SK-MEL-5 (cell line): ENCODE measurements around the gene F2RL3. TPM values are rescaled to one million over a fixed set of nuclear protein-coding genes. Genes with fewer than 3 reads are reported as not detected.
"Not testable (repeated sequence)": the region's sequence is repeated elsewhere in the genome, so short reads cannot be mapped to it uniquely, and the experiment has no call there.

Experiments used
- DNase-seq: peaks from one replicate; pipeline ENCODE4 v3.0.0-alpha.2; 2016; ENCODE audit warnings: low read depth, low spot score
- in situ Hi-C: cut with HindIII; loops from 2 replicates; pipeline ENCODE4 v1.10.0; 2016; ENCODE audit warnings: low sequenced_read_pairs, high pct_unique_total_duplicates, low pct_unique_long_range_greater_than_20kb
- small RNA-seq, 2 experiments: library from RNA; depleted of rRNA; stranded (forward); fragments of <200 nt; gene quantifications; one replicate each; pipeline ENCODE3, GENCODE V24; 2014
- total RNA-seq: library from RNA; depleted of rRNA; stranded (reverse); fragments of >200 nt; shearing (Covaris generic); gene quantifications from 2 replicates; pipeline ENCODE4 v1.2.3, GENCODE V29; 2014; rRNA removed

F2RL3 gene
- total RNA-seq, 1 experiment from 2014 or later = not detected

DNA sequence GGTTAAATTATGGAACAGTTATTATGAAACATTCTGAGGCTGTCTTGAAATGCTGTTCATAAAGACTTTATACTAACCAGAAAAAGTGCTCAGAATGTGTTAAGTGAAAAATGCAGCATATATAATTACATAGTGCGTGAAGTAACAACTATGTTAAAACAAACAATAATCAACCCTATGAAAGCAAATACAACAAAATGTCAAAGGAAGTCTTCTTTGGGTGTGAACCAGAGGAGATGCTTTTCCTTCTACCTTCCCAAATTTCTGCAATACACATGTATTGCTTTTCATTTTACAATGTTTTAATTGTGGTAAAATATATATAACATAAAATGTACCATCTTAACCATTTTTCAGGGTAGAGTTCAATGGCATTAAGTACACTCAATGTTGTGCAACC is 45.7 kb downstream of the F2RL3 start:
- in situ Hi-C loops = no loop called here
- no peak for DNase-seq

DNA sequence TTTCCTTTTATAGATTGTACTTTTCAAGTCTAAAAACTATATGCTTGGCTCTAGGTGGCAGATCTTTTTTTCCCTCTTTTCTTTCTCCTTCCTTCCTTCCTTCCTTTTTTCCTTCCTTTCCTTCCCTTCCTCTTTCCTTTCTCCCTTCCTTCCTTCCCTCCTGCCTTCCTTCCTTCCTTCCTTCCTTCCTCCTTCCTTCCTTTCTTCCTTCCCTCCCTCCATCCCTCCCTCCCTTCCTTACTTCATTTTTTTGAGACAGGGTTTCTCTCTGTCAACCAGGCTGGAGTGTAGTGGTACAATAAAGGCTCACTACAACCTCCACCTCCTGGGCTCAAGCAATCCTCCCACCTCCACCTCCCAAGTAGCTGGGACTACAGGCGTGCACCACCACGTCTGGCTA is 48.1 kb downstream of the F2RL3 start:
- in situ Hi-C loops = no loop called here
- DNase-seq = no peak

DNA sequence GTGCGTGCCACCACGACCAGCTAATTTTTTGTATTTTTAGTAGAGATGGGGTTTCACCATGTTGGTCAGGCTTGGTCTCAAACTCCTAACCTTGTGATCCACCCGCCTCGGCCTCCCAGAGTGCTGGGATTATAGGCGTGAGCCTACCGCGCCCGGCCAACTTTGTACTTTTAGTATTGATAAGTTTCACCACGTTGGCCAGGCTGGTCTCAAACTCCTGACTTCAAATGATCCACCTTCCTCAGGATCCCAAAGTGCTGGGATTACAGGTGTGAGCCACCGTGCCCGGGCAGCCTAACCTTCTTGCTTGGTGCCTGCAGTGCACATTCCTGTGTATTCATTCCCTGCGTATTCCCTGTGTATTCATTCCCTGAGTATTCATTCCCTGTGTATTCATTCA is 49.0 kb downstream of the F2RL3 start:
- DNase-seq, in situ Hi-C loops: not testable (repeated sequence)

DNA sequence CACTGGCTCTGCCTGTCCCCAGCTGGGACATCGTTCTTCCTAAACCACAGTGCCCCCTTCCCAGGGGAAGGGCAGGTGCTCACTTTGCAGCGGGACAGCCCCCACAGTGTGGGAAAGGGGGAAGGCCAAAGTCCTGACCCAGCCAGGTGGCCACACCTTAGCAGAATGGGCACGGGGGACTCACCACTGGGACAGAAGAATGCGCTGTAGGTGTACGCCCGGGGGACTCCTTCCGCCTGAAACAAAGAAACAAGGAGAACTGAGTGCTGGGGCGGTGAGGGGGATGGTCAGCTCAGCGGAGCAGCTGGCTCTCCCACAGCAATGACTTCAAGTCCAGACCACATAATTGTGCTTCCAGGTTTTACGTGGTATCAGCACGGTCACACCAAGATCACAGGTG is 49.4 kb downstream of the F2RL3 start:
- in situ Hi-C loops = no loop called here
- no peak for DNase-seq

DNA sequence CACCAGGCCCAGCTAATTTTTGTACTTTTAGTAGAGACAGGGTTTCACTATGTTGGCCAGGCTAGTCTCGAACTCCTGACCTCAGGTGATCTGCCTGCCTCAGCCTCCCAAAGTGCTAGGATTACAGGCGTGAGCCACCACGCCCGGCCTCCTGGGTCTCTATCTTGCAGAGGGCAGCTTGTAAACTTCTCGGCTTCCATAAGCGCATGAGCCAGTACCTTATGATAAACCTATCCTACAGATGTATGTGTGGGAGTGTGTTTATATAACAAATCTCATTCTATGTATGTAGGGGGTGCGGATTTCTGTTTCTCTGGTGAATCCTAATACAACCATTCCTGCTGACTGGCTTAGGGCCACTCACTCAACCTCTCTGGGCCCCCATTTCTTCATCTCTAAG is 51.3 kb downstream of the F2RL3 start:
- DNase-seq, in situ Hi-C loops: not testable (repeated sequence)

DNA sequence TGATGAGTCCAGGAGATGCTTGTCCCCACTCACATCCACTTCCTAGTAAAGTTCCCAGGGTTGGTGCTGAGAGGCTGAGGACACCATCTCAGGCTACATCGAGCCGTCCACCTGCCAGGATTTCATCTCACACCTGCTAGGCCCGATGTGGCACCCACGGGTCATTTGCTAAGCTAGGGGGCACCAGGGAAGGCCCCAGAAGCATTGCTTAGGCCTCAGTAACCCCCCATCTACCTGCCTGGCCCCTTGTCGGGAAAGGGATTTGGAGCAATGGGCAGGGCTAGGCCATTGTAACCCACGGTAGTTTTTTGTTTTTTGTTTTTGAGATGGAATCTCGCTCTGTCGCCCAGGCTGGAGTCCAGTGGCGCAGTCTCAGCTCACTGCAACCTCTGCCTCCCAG is 51.8 kb downstream of the F2RL3 start:
- in situ Hi-C loops = no loop called here
- no peak for DNase-seq

Small RNA genes lying within 50 kb of the gene (small RNA-seq; reads per million reads assigned to genes)
- gene RN7SL823P (0 to 0.05 reads per million in 2 experiments), gene RN7SL835P (0 to 0.02 reads per million in 2 experiments)

Other genes with a start within 250 kb of the F2RL3 start
- gene SMIM7, start 228.9 kb upstream of the F2RL3 start, total RNA-seq = 80.3 and 90.8 TPM in 2 replicates
- gene TMEM38A, start 227.9 kb upstream of the F2RL3 start, total RNA-seq = 0.24 and 0.27 TPM in 2 replicates
- gene NWD1, start 169.2 kb upstream of the F2RL3 start, total RNA-seq = 0.16 and 0.21 TPM in 2 replicates
- 14.4 and 16.0 TPM in 2 replicates for gene SIN3B, start 59.6 kb upstream of the F2RL3 start, total RNA-seq
- gene CPAMD8, start 137.8 kb downstream of the F2RL3 start, total RNA-seq = 0.11 TPM in 1 of 2 replicates, not detected in the other
- 4.1 and 6.7 TPM in 2 replicates for gene HAUS8, start 186.5 kb downstream of the F2RL3 start, total RNA-seq
- gene MYO9B, start 186.8 kb downstream of the F2RL3 start, total RNA-seq = 62.6 and 79.9 TPM in 2 replicates